IMR-90 (cell line): ENCODE measurements around the gene FGD3. TPM values are rescaled to one million over a fixed set of nuclear protein-coding genes. Genes with fewer than 3 reads are reported as not detected.

ENCODE experiments used
- ATAC-seq: fragments of 200-7000 bp; cut with Tn5 transposase; 2 replicates; pipeline ENCODE4 v1.9.1; 2020; ENCODE audit warnings: low read depth, mild to moderate bottlenecking, moderate library complexity
- BruUV-seq: library from RNA; stranded (reverse); fragments of 400-500 nt; replicated peaks from 2 replicates; lab custom pipeline; 2021; lab: Mats Ljungman, UMichigan
- CTCF ChIA-PET: fragments of 300-600 bp; formaldehyde crosslinking; extraction: SDS; loops from one replicate; lab custom pipeline; 2021; ENCODE audit warnings: antibody characterized with exemption; lab: Yijun Ruan, JAX
- POLR2A ChIA-PET: fragments of 300-600 bp; sonication (Branson Sonifier 250); formaldehyde crosslinking; loops from one replicate; lab custom pipeline; 2022; ENCODE audit warnings: antibody characterized with exemption; ENCODE audit not compliant: unreplicated experiment; lab: Charles Lee
- DNase-seq: peaks from one replicate; pipeline ENCODE4 v3.0.0; 2013
- H2AFZ ChIP-seq: replicated peaks from 2 replicates; pipeline ENCODE3; 2013; ENCODE audit warnings: low read length, mild to moderate bottlenecking; ENCODE audit not compliant: poor library complexity
- H2AK5ac ChIP-seq: 2 replicates; pipeline ENCODE4 v1.6.1; 2013; ENCODE audit warnings: low read depth, low read length, inconsistent platforms
- H2AK9ac ChIP-seq: replicated peaks from 2 replicates; pipeline ENCODE3; 2013; ENCODE audit warnings: mild to moderate bottlenecking, low read depth, low read length, moderate library complexity; ENCODE audit not compliant: poor library complexity
- H2BK120ac ChIP-seq: 2 replicates; pipeline ENCODE4 v1.6.1; 2013; ENCODE audit warnings: low read depth, low read length, inconsistent platforms
- H2BK15ac ChIP-seq: 3 replicates; pipeline ENCODE4 v1.6.1; 2013; ENCODE audit warnings: low read depth, low read length, inconsistent platforms
- H2BK20ac ChIP-seq: 2 replicates; pipeline ENCODE4 v1.6.1; 2013; ENCODE audit warnings: low read depth, mild to moderate bottlenecking, inconsistent platforms, low read length, moderate library complexity
- H2BK5ac ChIP-seq: 2 replicates; pipeline ENCODE4 v1.6.1; 2013; ENCODE audit warnings: mild to moderate bottlenecking, low read depth, low read length, inconsistent platforms; ENCODE audit not compliant: poor library complexity, severe bottlenecking
- H3K14ac ChIP-seq: replicated peaks from 2 replicates; pipeline ENCODE4 v1.6.1; 2013; ENCODE audit warnings: low read depth, low read length, inconsistent platforms
- H3K18ac ChIP-seq: 2 replicates; pipeline ENCODE4 v1.6.1; 2013; ENCODE audit warnings: low read depth, low read length, control low read depth
- H3K23ac ChIP-seq: 2 replicates; pipeline ENCODE4 v1.6.1; 2013; ENCODE audit warnings: low read depth, low read length, inconsistent platforms
- H3K27ac ChIP-seq: 2 replicates; pipeline ENCODE4 v1.5.1; 2013; ENCODE audit warnings: mild to moderate bottlenecking, control low read depth, low read length; ENCODE audit not compliant: insufficient read depth
- H3K27me3 ChIP-seq: 2 replicates; pipeline ENCODE4 v1.6.1; 2013; ENCODE audit warnings: low read length; ENCODE audit not compliant: control insufficient read depth, insufficient read depth
- H3K36me3 ChIP-seq: 2 replicates; pipeline ENCODE4 v1.6.1; 2013; ENCODE audit warnings: low read length, mixed read lengths; ENCODE audit not compliant: control insufficient read depth, insufficient read depth
- H3K4ac ChIP-seq: 2 replicates; pipeline ENCODE4 v1.6.1; 2013; ENCODE audit warnings: low read depth, low read length, inconsistent platforms
- H3K4me1 ChIP-seq: 2 replicates; pipeline ENCODE4 v1.6.1; 2013; ENCODE audit warnings: low read length, mixed read lengths; ENCODE audit not compliant: control insufficient read depth, insufficient read depth
- H3K4me2 ChIP-seq: 2 replicates; pipeline ENCODE4 v1.6.1; 2013; ENCODE audit warnings: low read depth, mild to moderate bottlenecking, control low read depth, low read length, moderate library complexity
- H3K4me3 ChIP-seq: 2 replicates; pipeline ENCODE4 v1.5.1; 2013; ENCODE audit warnings: low read depth, mild to moderate bottlenecking, control low read depth, low read length, moderate library complexity; ENCODE audit not compliant: insufficient read depth
- H3K56ac ChIP-seq: 2 replicates; pipeline ENCODE4 v1.6.1; 2013; ENCODE audit warnings: low read length, inconsistent platforms; ENCODE audit not compliant: insufficient read depth; ENCODE audit errors: extremely low read depth
- H3K79me1 ChIP-seq, 2 experiments: 2 replicates each; pipeline ENCODE4 v1.6.1; 2013; ENCODE audit warnings: low read length in 2 of 2, inconsistent platforms in 1 of 2, low read depth in 1 of 2
- H3K9ac ChIP-seq: 2 replicates; pipeline ENCODE4 v1.6.1; 2013; ENCODE audit warnings: low read depth, low read length, control low read depth
- H3K9me1 ChIP-seq: 2 replicates; pipeline ENCODE4 v1.6.1; 2013; ENCODE audit warnings: low read length, inconsistent platforms; ENCODE audit not compliant: insufficient read depth
- H3K9me3 ChIP-seq: 2 replicates; pipeline ENCODE4 v1.6.1; 2013; ENCODE audit warnings: low read length; ENCODE audit not compliant: control insufficient read depth, insufficient read depth
- H4K20me1 ChIP-seq: 2 replicates; pipeline ENCODE4 v1.6.1; 2013; ENCODE audit warnings: low read length, inconsistent platforms; ENCODE audit not compliant: insufficient read depth
- H4K5ac ChIP-seq: 2 replicates; pipeline ENCODE4 v1.6.1; 2013; ENCODE audit warnings: mild to moderate bottlenecking, low read depth, low read length, control low read depth
- H4K8ac ChIP-seq, 2 experiments: 2 replicates each; pipeline ENCODE4 v1.6.1; 2013; ENCODE audit warnings: low read depth in 2 of 2, low read length in 2 of 2, control low read depth in 1 of 2, inconsistent platforms in 1 of 2
- H4K91ac ChIP-seq: 2 replicates; pipeline ENCODE4 v1.6.1; 2013; ENCODE audit warnings: low read depth, low read length, inconsistent platforms; ENCODE audit not compliant: insufficient read depth
- CEBPB ChIP-seq: IDR thresholded peaks from 2 replicates; pipeline ENCODE4 v1.6.1; 2012; ENCODE audit warnings: low read depth, low read length, improper control_type of control experiment
- CHD1 ChIP-seq: IDR thresholded peaks from 2 replicates; pipeline ENCODE4 v1.6.1; 2012; ENCODE audit warnings: low read depth, low read length, improper control_type of control experiment
- FOS ChIP-seq: fragments of 150-350 bp; IDR thresholded peaks from 2 replicates; pipeline ENCODE4 v1.6.1; 2016; ENCODE audit warnings: low read depth, low read length
- MAFK ChIP-seq: IDR thresholded peaks from 2 replicates; pipeline ENCODE4 v1.6.1; 2012; ENCODE audit warnings: low read depth, low read length, improper control_type of control experiment
- RAD21 ChIP-seq: IDR thresholded peaks from 2 replicates; pipeline ENCODE4 v1.6.1; 2012; ENCODE audit warnings: low read length, improper control_type of control experiment
- RCOR1 ChIP-seq: IDR thresholded peaks from 2 replicates; pipeline ENCODE4 v1.6.1; 2012; ENCODE audit warnings: mild to moderate bottlenecking, low read length, improper control_type of control experiment; ENCODE audit not compliant: insufficient replicate concordance
- SMC3 ChIP-seq: fragments of 150-350 bp; IDR thresholded peaks from 2 replicates; pipeline ENCODE4 v1.6.1; 2016; ENCODE audit warnings: low read depth, mild to moderate bottlenecking, antibody characterized with exemption, low read length, moderate library complexity
- WGBS, 2 experiments: methylation state at CpG; one replicate each; pipeline versions ENCODE4 v1.1.5 to v1.1.7; 2013; ENCODE audit warnings: missing lambda C conversion rate in 2 of 2; ENCODE audit not compliant: insufficient read length in 1 of 2; ENCODE audit errors: extremely low coverage in 2 of 2; 5-methylcytosine and 5-hydroxymethylcytosine counted together
- dilution Hi-C: fragments of 300-500 bp; cut with HindIII; formaldehyde crosslinking; loops from one replicate; pipeline ENCODE4 v1.14.3; 2018; ENCODE audit warnings: low sequenced_read_pairs; ENCODE audit not compliant: unreplicated experiment
- in situ Hi-C: fragments of 300-500 bp; cut with MboI; formaldehyde crosslinking; loops from 3 replicates; pipeline ENCODE4 v1.14.3; 2019; ENCODE audit warnings: low sequenced_read_pairs, inconsistent platforms, mixed read lengths
- intact Hi-C: fragments of 100-400 bp; cut with micrococcal nuclease; formaldehyde crosslinking; loops from 2 replicates; pipeline ENCODE4 v1.10.0; 2022
- polyA plus RNA-seq, 3 experiments: library from polyadenylated mRNA; depleted of rRNA; stranded (reverse); fragments of >200 nt; gene quantifications; 2 replicates each; pipeline ENCODE4 v1.2.3, GENCODE V29; 2012; ENCODE audit warnings: low replicate concordance in 1 of 3
- total RNA-seq: library from RNA; depleted of rRNA; stranded (reverse); fragments of >200 nt; gene quantifications from 2 replicates; pipeline ENCODE4 v1.2.3, GENCODE V29; 2012
- TF ChIP-seq, protein P1 (sequence below): conservative IDR thresholded peaks from 2 replicates; pipeline ENCODE4 v1.5.1; 2012; ENCODE audit warnings: mild to moderate bottlenecking, low read depth, low read length, improper control_type of control experiment
- TF ChIP-seq, protein P2 (sequence below): fragments of 150-350 bp; IDR thresholded peaks from 2 replicates; pipeline ENCODE4 v1.6.1; 2017; ENCODE audit warnings: mild to moderate bottlenecking, antibody characterized with exemption, low read length, low read depth

The FGD3 gene
- total and polyA plus RNA-seq, 2 of the 4 experiments (the other 2 are of a cell fraction): not detected

DNA sequence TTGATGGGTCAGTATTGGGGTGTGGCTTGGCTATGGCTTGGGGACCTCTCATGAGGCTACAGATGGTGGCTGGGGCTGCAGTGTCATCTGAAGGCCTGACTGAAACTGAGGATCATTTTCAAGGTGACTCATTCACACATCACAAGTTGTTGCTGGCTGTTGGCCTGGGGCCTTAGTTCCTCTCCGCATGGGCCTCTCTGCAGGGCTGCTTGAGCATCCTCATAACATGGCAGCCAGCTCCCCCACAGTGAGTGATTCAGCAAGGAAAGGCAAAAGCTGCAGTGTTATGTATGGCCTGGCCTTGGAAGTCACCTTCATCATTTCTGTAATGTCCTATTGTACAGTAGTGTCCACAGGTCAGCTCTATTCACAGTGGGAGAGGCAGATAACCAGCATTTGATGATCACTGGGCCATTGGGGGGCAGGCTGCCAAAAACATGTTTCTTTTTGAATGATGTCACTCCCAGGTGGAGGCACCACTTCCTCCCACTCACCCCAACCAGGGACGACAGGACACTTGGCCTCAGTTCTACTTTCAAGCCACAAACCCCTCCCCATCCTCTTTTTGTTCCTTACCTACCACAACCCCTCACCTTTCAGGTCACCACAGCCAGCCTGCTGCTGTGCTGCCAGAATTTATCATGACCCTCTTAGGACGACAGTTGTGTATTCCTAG lies 14.4 kb downstream of the FGD3 start:
- intact Hi-C loops: no loop called here
- Histone ChIP-seq H3K4ac (no peak overlapping the region), H3K56ac (no peak overlapping the region), H2BK120ac (no peak overlapping the region), H3K14ac (no peak overlapping the region), H3K4me2 (no peak overlapping the region), H4K5ac (no peak overlapping the region), H3K27me3 (peaks cover 4% of the 10 kb centered on the region), H3K4me3 (no peak overlapping the region), H3K36me3 (no peaks in the 10 kb centered on the region), H2AFZ (no peak overlapping the region), H4K8ac (no peak overlapping the region), H4K91ac (no peak overlapping the region), H3K27ac (no peak overlapping the region), H3K9ac (no peak overlapping the region), H2AK9ac (no peak overlapping the region), H3K79me1 (no peaks in the 10 kb centered on the region), H2BK15ac (no peak overlapping the region), H3K9me1 (no peaks in the 10 kb centered on the region), H2BK20ac (no peak overlapping the region), H3K4me1 (no peaks in the 10 kb centered on the region), H3K18ac (no peak overlapping the region), H2AK5ac (no peak overlapping the region), H2BK5ac (no peak overlapping the region), H3K23ac (no peak overlapping the region), H4K20me1 (no peaks in the 10 kb centered on the region), H3K9me3 (no peaks in the 10 kb centered on the region; the same call in 1 of the 2 replicates)
- CTCF ChIA-PET: no interaction called here
- in situ Hi-C loops: no loop called here
- POLR2A ChIA-PET: no interaction called here
- DNase-seq (no peak), ATAC-seq (no peak)
- BruUV-seq: no TSS peak
- 29% methylated on average over 1 of the region's 3 CpGs; no CpG with 5 or more reads in 1 of the 2 experiments for WGBS, 2 experiments
- TF ChIP-seq RAD21 (no peak), RCOR1 (no peak), MAFK (no peak), CEBPB (no peak), CHD1 (no peak), SMC3 (no peak), FOS (no peak)
- TF ChIP-seq, protein P1, sequence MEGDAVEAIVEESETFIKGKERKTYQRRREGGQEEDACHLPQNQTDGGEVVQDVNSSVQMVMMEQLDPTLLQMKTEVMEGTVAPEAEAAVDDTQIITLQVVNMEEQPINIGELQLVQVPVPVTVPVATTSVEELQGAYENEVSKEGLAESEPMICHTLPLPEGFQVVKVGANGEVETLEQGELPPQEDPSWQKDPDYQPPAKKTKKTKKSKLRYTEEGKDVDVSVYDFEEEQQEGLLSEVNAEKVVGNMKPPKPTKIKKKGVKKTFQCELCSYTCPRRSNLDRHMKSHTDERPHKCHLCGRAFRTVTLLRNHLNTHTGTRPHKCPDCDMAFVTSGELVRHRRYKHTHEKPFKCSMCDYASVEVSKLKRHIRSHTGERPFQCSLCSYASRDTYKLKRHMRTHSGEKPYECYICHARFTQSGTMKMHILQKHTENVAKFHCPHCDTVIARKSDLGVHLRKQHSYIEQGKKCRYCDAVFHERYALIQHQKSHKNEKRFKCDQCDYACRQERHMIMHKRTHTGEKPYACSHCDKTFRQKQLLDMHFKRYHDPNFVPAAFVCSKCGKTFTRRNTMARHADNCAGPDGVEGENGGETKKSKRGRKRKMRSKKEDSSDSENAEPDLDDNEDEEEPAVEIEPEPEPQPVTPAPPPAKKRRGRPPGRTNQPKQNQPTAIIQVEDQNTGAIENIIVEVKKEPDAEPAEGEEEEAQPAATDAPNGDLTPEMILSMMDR: no peak
- TF ChIP-seq, protein P2, sequence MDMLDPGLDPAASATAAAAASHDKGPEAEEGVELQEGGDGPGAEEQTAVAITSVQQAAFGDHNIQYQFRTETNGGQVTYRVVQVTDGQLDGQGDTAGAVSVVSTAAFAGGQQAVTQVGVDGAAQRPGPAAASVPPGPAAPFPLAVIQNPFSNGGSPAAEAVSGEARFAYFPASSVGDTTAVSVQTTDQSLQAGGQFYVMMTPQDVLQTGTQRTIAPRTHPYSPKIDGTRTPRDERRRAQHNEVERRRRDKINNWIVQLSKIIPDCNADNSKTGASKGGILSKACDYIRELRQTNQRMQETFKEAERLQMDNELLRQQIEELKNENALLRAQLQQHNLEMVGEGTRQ: no peak
- dilution Hi-C loops: no loop called here
